ENCODE data around the gene IGFL4. TPM values are rescaled to one million over a fixed set of nuclear protein-coding genes. Genes with fewer than 3 reads are reported as not detected.
"Not testable (repeated sequence)": the region's sequence is repeated elsewhere in the genome, so short reads cannot be mapped to it uniquely, and the experiment has no call there.

The IGFL4 gene
- total RNA-seq, 1 donor from 2014 or later, result 0.20 TPM

DNA sequence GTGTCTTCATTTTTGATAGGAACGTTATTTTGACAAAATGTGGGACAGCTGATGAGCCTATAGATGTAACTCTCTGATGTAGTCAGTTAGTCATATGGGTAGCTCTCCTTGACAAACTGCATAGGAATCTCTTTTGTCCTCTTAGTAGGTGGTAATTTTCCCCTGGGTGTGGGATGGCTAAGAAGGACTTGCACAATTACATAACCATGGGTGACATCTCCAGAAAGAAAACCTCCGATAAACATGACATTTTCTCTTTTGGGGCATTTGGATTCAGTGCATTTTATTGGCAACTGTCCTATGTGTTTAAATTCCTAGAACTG is 41.9 kb upstream of the IGFL4 start:
- Mint-ChIP-seq H3K36me3 (ENCODE audit: unreplicated experiment) (peaks cover 23% of the 10 kb centered on the region), H3K4me1 (ENCODE audit: low read depth, unreplicated experiment) (no peaks in the 10 kb centered on the region), H3K27me3 (ENCODE audit: unreplicated experiment) (no peaks in the 10 kb centered on the region), H3K27ac (ENCODE audit: unreplicated experiment) (no peak overlapping the region), H3K9me3 (ENCODE audit: unreplicated experiment) (peaks cover 6% of the 10 kb centered on the region), H3K4me3 (ENCODE audit: unreplicated experiment) (no peak overlapping the region)
- no peak for DNase-seq
- TF ChIP-seq CTCF (IDR thresholded peaks at IDR 0.05; ENCODE audit: partially characterized antibody, unreplicated experiment), result no peak

DNA sequence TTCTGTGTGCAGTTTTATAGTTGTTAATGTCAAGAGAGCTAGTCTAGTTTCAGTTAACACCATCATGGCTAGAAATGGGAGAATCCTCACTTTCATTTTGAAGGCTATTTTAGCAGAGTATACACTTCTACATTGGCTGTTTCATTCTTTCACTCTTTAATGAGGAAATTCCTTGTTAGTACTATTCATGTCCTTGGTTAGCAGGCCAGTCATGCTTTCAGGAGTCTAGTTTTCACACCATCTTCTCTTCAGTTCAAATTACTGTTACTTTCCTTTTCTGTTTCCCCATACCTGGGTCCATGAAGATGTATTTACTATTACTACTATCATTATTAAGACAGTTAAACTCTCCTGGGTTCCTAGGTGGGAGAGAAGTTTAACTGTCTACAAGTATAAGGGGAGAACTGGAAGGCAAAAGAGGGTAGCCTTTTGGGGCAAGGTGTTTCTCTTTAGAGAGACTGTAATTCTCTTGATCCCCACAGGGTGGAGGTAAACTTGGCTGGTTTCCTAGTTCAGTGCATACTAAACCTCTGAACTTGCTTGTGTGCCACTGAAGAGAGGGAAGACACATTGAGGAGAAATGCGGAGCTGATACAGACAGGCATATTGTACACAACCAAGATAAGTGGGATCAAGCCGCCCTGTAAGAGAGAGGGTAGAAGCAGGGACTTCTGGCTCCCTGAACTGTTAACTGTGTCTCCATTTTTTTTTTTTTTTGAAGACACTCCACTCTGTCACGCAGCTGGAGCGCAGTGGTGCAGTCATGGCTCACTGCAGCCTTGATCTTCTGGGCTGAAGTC is 41.3 kb upstream of the IGFL4 start:
- Mint-ChIP-seq H3K4me1 (ENCODE audit: low read depth, unreplicated experiment) (no peaks in the 10 kb centered on the region), H3K9me3 (ENCODE audit: unreplicated experiment) (peaks cover 6% of the 10 kb centered on the region), H3K4me3 (ENCODE audit: unreplicated experiment) (no peak overlapping the region), H3K27me3 (ENCODE audit: unreplicated experiment) (no peaks in the 10 kb centered on the region), H3K36me3 (ENCODE audit: unreplicated experiment) (peaks cover 21% of the 10 kb centered on the region), H3K27ac (ENCODE audit: unreplicated experiment) (no peak overlapping the region)
- peak; percentile 66 for TF ChIP-seq CTCF (IDR thresholded peaks at IDR 0.05; ENCODE audit: partially characterized antibody, unreplicated experiment)
- DNase-seq, result no peak

DNA sequence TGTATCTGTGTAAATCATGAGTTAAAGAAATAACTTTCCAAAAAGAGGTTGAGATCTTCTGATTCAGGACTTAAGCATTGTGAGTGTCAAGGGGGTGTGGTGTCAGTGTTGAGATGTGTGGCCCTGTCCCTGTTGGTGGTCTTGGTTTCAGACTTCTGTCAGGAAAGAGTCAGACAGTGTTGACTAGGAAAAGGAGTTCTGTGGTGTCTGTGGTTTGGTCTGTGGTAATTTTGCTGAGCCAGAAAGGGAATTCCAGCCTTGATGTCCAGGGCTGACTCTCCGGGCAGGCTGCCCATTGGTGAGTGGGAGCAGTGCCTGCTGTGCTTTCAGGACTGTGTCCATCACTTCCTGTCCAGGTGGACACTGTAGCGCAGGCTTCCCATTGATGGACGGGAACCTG is 39.8 kb upstream of the IGFL4 start:
- no peak for TF ChIP-seq CTCF (IDR thresholded peaks at IDR 0.05; ENCODE audit: partially characterized antibody, unreplicated experiment)

GRCh38 chr19:46079576-46079975 is 38.8 kb upstream of the IGFL4 start:
- Mint-ChIP-seq H3K9me3 (ENCODE audit: unreplicated experiment) (peaks cover 6% of the 10 kb centered on the region), H3K4me1 (ENCODE audit: low read depth, unreplicated experiment) (no peaks in the 10 kb centered on the region), H3K4me3 (ENCODE audit: unreplicated experiment) (no peak overlapping the region), H3K27me3 (ENCODE audit: unreplicated experiment) (no peaks in the 10 kb centered on the region), H3K27ac (ENCODE audit: unreplicated experiment) (no peak overlapping the region), H3K36me3 (ENCODE audit: unreplicated experiment) (peaks cover 2% of the 10 kb centered on the region)
- no peak for TF ChIP-seq CTCF (IDR thresholded peaks at IDR 0.05; ENCODE audit: partially characterized antibody, unreplicated experiment)
- no peak for DNase-seq

More for the DNA sequence above, 39.8 kb upstream of the IGFL4 start:
- Mint-ChIP-seq H3K27me3 (ENCODE audit: unreplicated experiment) (no peaks in the 10 kb centered on the region), H3K4me1 (ENCODE audit: low read depth, unreplicated experiment) (no peaks in the 10 kb centered on the region), H3K9me3 (ENCODE audit: unreplicated experiment) (peaks cover 6% of the 10 kb centered on the region), H3K4me3 (ENCODE audit: unreplicated experiment) (no peak overlapping the region), H3K36me3 (ENCODE audit: unreplicated experiment) (peaks cover 10% of the 10 kb centered on the region), H3K27ac (ENCODE audit: unreplicated experiment) (no peak overlapping the region)
- DNase-seq, result no peak

DNA sequence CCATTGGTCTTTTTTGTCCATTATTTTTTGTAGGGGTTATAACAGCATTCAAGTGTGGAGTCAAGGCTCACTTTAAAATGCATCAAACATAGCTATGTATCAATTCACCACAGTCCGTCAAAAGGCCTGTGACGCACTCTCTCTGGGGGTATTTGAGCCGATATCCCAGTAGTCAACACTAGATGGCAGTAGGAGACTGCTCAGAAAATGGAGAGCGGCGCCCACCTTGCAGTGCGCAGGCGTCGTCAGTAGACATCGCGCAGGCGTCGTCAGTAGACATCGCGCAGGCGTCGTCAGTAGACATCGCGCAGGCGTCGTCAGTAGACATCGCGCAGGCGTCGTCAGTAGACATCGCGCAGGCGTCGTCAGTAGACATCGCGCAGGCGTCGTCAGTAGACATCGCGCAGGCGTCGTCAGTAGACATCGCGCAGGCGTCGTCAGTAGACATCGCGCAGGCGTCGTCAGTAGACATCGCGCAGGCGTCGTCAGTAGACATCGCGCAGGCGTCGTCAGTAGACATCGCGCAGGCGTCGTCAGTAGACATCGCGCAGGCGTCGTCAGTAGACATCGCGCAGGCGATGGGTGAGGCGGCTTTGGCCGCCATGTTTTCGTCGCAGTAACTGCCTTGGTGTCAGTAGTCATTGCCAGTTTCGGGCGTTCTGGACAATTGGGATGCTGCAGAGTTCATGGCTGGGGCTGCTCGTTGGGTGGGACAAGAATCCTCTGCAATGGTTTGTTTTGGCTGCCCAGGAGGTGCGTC is 38.0 kb upstream of the IGFL4 start:
- DNase-seq, result peak; percentile 51
- H3K9me3 Mint-ChIP-seq (ENCODE audit: unreplicated experiment); H3K4me1 Mint-ChIP-seq (ENCODE audit: low read depth, unreplicated experiment); H3K27ac Mint-ChIP-seq (ENCODE audit: unreplicated experiment); H3K4me3 Mint-ChIP-seq (ENCODE audit: unreplicated experiment); H3K27me3 Mint-ChIP-seq (ENCODE audit: unreplicated experiment); H3K36me3 Mint-ChIP-seq (ENCODE audit: unreplicated experiment): not testable (repeated sequence)
- peak; percentile 61 for TF ChIP-seq CTCF (IDR thresholded peaks at IDR 0.05; ENCODE audit: partially characterized antibody, unreplicated experiment)
